SK-N-SH (cell line): Measurements from ENCODE around the gene NTN1. TPM values are rescaled to one million over a fixed set of nuclear protein-coding genes. Genes with fewer than 3 reads are reported as not detected.

Source experiments
- CTCF ChIA-PET: fragments of 300-600, 350-600 bp; formaldehyde crosslinking; extraction: SDS; loops from one replicate; lab custom pipeline; 2021; lab: Yijun Ruan, JAX
- POLR2A ChIA-PET: fragments of 350-600 bp; sonication (Branson Sonifier 250); formaldehyde crosslinking; extraction: SDS; loops from one replicate; lab custom pipeline; 2020; ENCODE audit warnings: antibody characterized with exemption, inconsistent platforms; lab: Yijun Ruan, JAX
- DNase-seq: peaks from one replicate; pipeline ENCODE4 v3.0.0; 2012
- H2AFZ ChIP-seq: fragments of 200-600 bp; sonication (generic); 2 replicates; pipeline ENCODE4 v1.8.1; 2016; ENCODE audit warnings: antibody characterized with exemption, mild to moderate bottlenecking, low read depth
- H3F3A ChIP-seq: fragments of 200-600 bp; sonication (generic); replicated peaks from 2 replicates; pipeline ENCODE3; 2016; ENCODE audit warnings: antibody characterized with exemption, mild to moderate bottlenecking; ENCODE audit not compliant: insufficient read depth
- H3K27ac ChIP-seq, 2 experiments: fragments of 200-500 bp in 1 of 2; fragments of 200-600 bp in 1 of 2; sonication (Bioruptor generic) in 1 of 2; sonication (generic), shearing (Covaris generic) in 1 of 2; 2 replicates each; pipeline versions ENCODE4 v1.5.1 to v1.6.1; 2014 to 2016; ENCODE audit warnings: low read depth in 2 of 2, inconsistent platforms in 1 of 2, low read length in 1 of 2, mild to moderate bottlenecking in 1 of 2, mixed read lengths in 1 of 2
- H3K27me3 ChIP-seq: fragments of 200-600 bp; sonication (generic), shearing (Covaris generic); 2 replicates; pipeline ENCODE4 v1.6.1; 2016; ENCODE audit warnings: mixed run types; ENCODE audit not compliant: insufficient read depth
- H3K36me3 ChIP-seq, 2 experiments: fragments of 200-500 bp in 1 of 2; fragments of 200-600 bp in 1 of 2; sonication (Bioruptor generic) in 1 of 2; sonication (generic) in 1 of 2; replicated peaks in 1 of 2; 2 replicates each; pipeline versions ENCODE3 to v1.5.1; 2014 to 2016; ENCODE audit warnings: low read length in 1 of 2, mild to moderate bottlenecking in 1 of 2; ENCODE audit not compliant: insufficient read depth in 2 of 2, control insufficient read depth in 1 of 2
- H3K4me1 ChIP-seq, 2 experiments: fragments of 200-500 bp in 1 of 2; fragments of 200-600 bp in 1 of 2; sonication (Bioruptor generic) in 1 of 2; sonication (generic), shearing (Covaris generic) in 1 of 2; 2 replicates each; pipeline versions ENCODE4 v1.5.1 to v1.6.1; 2014 to 2016; ENCODE audit warnings: low read depth in 1 of 2, low read length in 1 of 2, mixed run types in 1 of 2; ENCODE audit not compliant: insufficient read depth in 2 of 2, control insufficient read depth in 1 of 2
- H3K4me2 ChIP-seq: fragments of 200-600 bp; sonication (generic), shearing (Covaris generic); 2 replicates; pipeline ENCODE4 v1.6.1; 2017; ENCODE audit warnings: mixed run types
- H3K4me3 ChIP-seq, 2 experiments: fragments of 200-500 bp in 1 of 2; fragments of 200-600 bp in 1 of 2; sonication (Bioruptor generic) in 1 of 2; sonication (generic), shearing (Covaris generic) in 1 of 2; 2 replicates each; pipeline versions ENCODE4 v1.5.1 to v1.8.1; 2014 to 2016; ENCODE audit warnings: low read depth in 2 of 2, inconsistent platforms in 1 of 2, low read length in 1 of 2, mild to moderate bottlenecking in 1 of 2, mixed read lengths in 1 of 2, moderate library complexity in 1 of 2
- H3K79me2 ChIP-seq: fragments of 200-600 bp; sonication (generic); 2 replicates; pipeline ENCODE4 v1.8.1; 2017; ENCODE audit warnings: mild to moderate bottlenecking; ENCODE audit not compliant: insufficient read depth
- H3K9ac ChIP-seq: fragments of 200-600 bp; sonication (generic); 2 replicates; pipeline ENCODE4 v1.6.1; 2017; ENCODE audit warnings: mixed run types
- H3K9me2 ChIP-seq: fragments of 200-600 bp; sonication (generic); 2 replicates; pipeline ENCODE4 v1.6.1; 2017; ENCODE audit warnings: mixed run types
- H3K9me3 ChIP-seq: fragments of 200-600 bp; sonication (generic); 2 replicates; pipeline ENCODE4 v1.6.1; 2017; ENCODE audit warnings: mixed run types, mild to moderate bottlenecking, moderate library complexity
- H4K20me1 ChIP-seq: fragments of 200-600 bp; sonication (generic); 2 replicates; pipeline ENCODE4 v1.6.1; 2017; ENCODE audit warnings: mild to moderate bottlenecking, mixed run types; ENCODE audit not compliant: insufficient read depth
- EP300 ChIP-seq, 2 experiments: IDR thresholded peaks; 2 replicates each; pipeline versions ENCODE4 v1.4.0 to v1.6.1; 2012; ENCODE audit warnings: borderline replicate concordance in 1 of 2, low read depth in 1 of 2, low read length in 1 of 2
- FOSL2 ChIP-seq: IDR thresholded peaks from 2 replicates; pipeline ENCODE4 v1.4.0; 2012; ENCODE audit warnings: low read depth, mild to moderate bottlenecking, moderate library complexity, borderline replicate concordance
- FOXM1 ChIP-seq: IDR thresholded peaks from 2 replicates; pipeline ENCODE4 v1.4.0; 2012; ENCODE audit warnings: low read depth, mild to moderate bottlenecking
- GABPA ChIP-seq: IDR thresholded peaks from 2 replicates; pipeline ENCODE4 v1.4.0; 2012; ENCODE audit warnings: low read depth, mild to moderate bottlenecking
- GATA2 ChIP-seq: sonication (generic); formaldehyde crosslinking; IDR thresholded peaks from 2 replicates; pipeline ENCODE4 v1.5.0; 2020; ENCODE audit warnings: mild to moderate bottlenecking, missing genetic modification reagents
- MEF2A ChIP-seq: IDR thresholded peaks from 2 replicates; pipeline ENCODE4 v1.4.0; 2012; ENCODE audit warnings: low read depth, borderline replicate concordance
- MXI1 ChIP-seq: IDR thresholded peaks from 2 replicates; pipeline ENCODE4 v1.6.1; 2012; ENCODE audit warnings: mild to moderate bottlenecking, low read depth, low read length, improper control_type of control experiment
- NRF1 ChIP-seq: IDR thresholded peaks from 2 replicates; pipeline ENCODE4 v1.6.1; 2012; ENCODE audit warnings: low read depth, mild to moderate bottlenecking, low read length
- RAD21 ChIP-seq: IDR thresholded peaks from 2 replicates; pipeline ENCODE4 v1.6.1; 2012; ENCODE audit warnings: mild to moderate bottlenecking, low read length
- RCOR1 ChIP-seq: fragments of 150-350 bp; IDR thresholded peaks from 2 replicates; pipeline ENCODE4 v1.6.1; 2017; ENCODE audit warnings: antibody characterized with exemption, low read length
- RFX5 ChIP-seq: IDR thresholded peaks from 2 replicates; pipeline ENCODE4 v1.6.1; 2012; ENCODE audit warnings: mild to moderate bottlenecking, improper control_type of control experiment, low read length
- RXRA ChIP-seq: IDR thresholded peaks from 2 replicates; pipeline ENCODE4 v1.4.0; 2012; ENCODE audit warnings: low read depth, mild to moderate bottlenecking, borderline replicate concordance
- SIN3A ChIP-seq: IDR thresholded peaks from 2 replicates; pipeline ENCODE4 v1.6.1; 2012; ENCODE audit warnings: low read depth, mild to moderate bottlenecking, low read length, moderate library complexity, borderline replicate concordance
- SMC3 ChIP-seq: IDR thresholded peaks from 2 replicates; pipeline ENCODE4 v1.6.1; 2012; ENCODE audit warnings: low read depth, low read length, improper control_type of control experiment
- TAF1 ChIP-seq: IDR thresholded peaks from 2 replicates; pipeline ENCODE4 v1.6.1; 2012; ENCODE audit warnings: low read depth, mild to moderate bottlenecking, low read length, moderate library complexity, borderline replicate concordance
- TCF12 ChIP-seq: IDR thresholded peaks from 2 replicates; pipeline ENCODE4 v1.4.0; 2012
- YY1 ChIP-seq: IDR thresholded peaks from 2 replicates; pipeline ENCODE4 v1.4.0; 2012; ENCODE audit warnings: low read depth, mild to moderate bottlenecking
- WGBS: methylation state at CpG from one replicate; pipeline ENCODE4 v1.1.6; 2017; ENCODE audit warnings: low lambda C conversion rate; 5-methylcytosine and 5-hydroxymethylcytosine counted together
- polyA plus RNA-seq, 3 experiments: library from polyadenylated mRNA; depleted of rRNA; stranded (reverse); fragments of >200 nt; gene quantifications; 2 replicates each; pipeline ENCODE4 v1.2.3, GENCODE V29; 2012
- TF ChIP-seq, protein P1 (sequence below): IDR thresholded peaks from 2 replicates; pipeline ENCODE4 v1.4.0; 2012; ENCODE audit warnings: low read depth
- TF ChIP-seq, protein P2 (sequence below): fragments of 150-350 bp; IDR thresholded peaks from 2 replicates; pipeline ENCODE4 v1.6.1; 2016; ENCODE audit warnings: mild to moderate bottlenecking, low read depth, low read length
- TF ChIP-seq, protein P3 (sequence below): fragments of 150-350 bp; IDR thresholded peaks from 2 replicates; pipeline ENCODE4 v1.6.1; 2017; ENCODE audit warnings: antibody characterized with exemption, low read length, low read depth, borderline replicate concordance
- TF ChIP-seq, protein P4 (sequence below): IDR thresholded peaks from 2 replicates; pipeline ENCODE4 v1.4.0; 2012; ENCODE audit warnings: low read depth, borderline replicate concordance

Gene NTN1
- polyA plus RNA-seq, 1 of the 3 experiments (the other 2 are of a cell fraction): 0.05 TPM

DNA sequence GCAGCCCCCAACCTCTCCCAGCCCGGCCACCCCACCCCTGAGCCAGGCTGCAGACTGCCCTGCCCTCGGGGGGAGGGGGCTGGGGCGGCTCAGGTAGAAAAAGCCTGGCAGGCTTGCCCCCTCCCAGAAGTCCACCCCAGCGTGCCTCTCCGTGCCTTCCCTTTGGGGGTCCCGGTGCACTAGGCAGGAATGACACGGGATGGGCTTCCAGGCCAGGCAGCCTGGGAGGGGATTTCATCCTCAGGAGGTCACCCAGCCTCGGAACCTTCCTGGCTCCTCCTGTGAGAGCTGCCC is 185.0 kb downstream of the NTN1 start:
- H2AFZ ChIP-seq: no peak overlapping the region

DNA sequence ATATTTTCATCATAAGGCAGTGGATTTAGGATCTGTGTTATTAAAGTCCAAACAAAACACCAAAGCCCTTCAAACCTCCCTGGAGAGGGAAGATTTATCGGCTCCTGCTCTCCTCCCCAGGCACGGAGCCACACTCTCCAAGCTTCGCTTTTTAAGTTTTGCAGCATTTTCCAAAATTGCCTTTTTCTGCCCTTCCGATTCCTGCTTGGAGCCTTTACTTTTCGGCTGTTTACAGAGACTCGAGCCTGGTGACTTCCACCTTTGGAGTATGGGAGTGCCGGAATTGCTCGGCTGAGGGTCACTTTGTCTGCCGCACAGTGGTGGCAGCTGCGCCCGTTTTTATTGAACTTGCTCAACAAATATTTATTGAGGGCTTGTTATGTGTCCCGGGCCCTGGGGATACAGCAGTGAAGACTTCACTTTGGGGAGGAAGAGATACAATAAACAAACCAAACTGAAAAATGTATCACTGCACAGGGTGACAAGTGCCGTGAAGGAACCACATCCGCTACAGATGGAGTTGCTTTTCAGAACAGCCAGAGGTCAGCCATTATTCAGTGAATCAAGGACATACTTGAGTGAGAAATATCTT is 185.5 kb downstream of the NTN1 start:
- DNase-seq: no peak
- Histone ChIP-seq H3K9me3 (no peaks in the 10 kb centered on the region), H4K20me1 (no peaks in the 10 kb centered on the region), H3K9me2 (no peaks in the 10 kb centered on the region), H3K4me3 (no peak overlapping the region), H3K36me3 (no peaks in the 10 kb centered on the region), H2AFZ (no peak overlapping the region), H3K4me1 (peaks cover 0 to 8% of the 10 kb centered on the region in 2 experiments; a peak in 1 of 4 replicates), H3K27ac (no peak overlapping the region), H3K9ac (no peak overlapping the region), H3K4me2 (no peak overlapping the region), H3F3A (no peaks in the 10 kb centered on the region), H3K79me2 (no peaks in the 10 kb centered on the region), H3K27me3 (no peaks in the 10 kb centered on the region; the same call in 1 of the 2 replicates)
- CTCF ChIA-PET: no interaction called here
- POLR2A ChIA-PET: no interaction called here
- 60% methylated on average over 14 of the region's 14 CpGs for WGBS
- TF ChIP-seq, protein P1, sequence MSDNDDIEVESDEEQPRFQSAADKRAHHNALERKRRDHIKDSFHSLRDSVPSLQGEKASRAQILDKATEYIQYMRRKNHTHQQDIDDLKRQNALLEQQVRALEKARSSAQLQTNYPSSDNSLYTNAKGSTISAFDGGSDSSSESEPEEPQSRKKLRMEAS: no peak
- TF ChIP-seq GABPA: no peak
- TF ChIP-seq, protein P2, sequence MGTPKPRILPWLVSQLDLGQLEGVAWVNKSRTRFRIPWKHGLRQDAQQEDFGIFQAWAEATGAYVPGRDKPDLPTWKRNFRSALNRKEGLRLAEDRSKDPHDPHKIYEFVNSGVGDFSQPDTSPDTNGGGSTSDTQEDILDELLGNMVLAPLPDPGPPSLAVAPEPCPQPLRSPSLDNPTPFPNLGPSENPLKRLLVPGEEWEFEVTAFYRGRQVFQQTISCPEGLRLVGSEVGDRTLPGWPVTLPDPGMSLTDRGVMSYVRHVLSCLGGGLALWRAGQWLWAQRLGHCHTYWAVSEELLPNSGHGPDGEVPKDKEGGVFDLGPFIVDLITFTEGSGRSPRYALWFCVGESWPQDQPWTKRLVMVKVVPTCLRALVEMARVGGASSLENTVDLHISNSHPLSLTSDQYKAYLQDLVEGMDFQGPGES: no peak
- TF ChIP-seq MEF2A: no peak
- no peak for TF ChIP-seq FOXM1
- TF ChIP-seq TCF12: no peak
- TF ChIP-seq YY1: no peak
- no peak for TF ChIP-seq FOSL2
- TF ChIP-seq, protein P3, sequence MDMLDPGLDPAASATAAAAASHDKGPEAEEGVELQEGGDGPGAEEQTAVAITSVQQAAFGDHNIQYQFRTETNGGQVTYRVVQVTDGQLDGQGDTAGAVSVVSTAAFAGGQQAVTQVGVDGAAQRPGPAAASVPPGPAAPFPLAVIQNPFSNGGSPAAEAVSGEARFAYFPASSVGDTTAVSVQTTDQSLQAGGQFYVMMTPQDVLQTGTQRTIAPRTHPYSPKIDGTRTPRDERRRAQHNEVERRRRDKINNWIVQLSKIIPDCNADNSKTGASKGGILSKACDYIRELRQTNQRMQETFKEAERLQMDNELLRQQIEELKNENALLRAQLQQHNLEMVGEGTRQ: no peak
- TF ChIP-seq RCOR1: no peak
- TF ChIP-seq NRF1: no peak
- TF ChIP-seq SMC3: no peak

More for the DNA sequence above, 185.0 kb downstream of the NTN1 start:
- no peaks in the 10 kb centered on the region for H3K9me3 ChIP-seq
- DNase-seq: no peak
- H3K4me1 ChIP-seq: peaks cover 0 to 8% of the 10 kb centered on the region in 2 experiments; a peak in 1 of 4 replicates
- TF ChIP-seq RFX5 (no peak), TCF12 (no peak), NRF1 (no peak), MXI1 (no peak), RXRA (no peak), EP300 (IDR thresholded peaks at IDR 0.05; ENCODE audit: borderline replicate concordance in 1 of 2, low read depth in 1 of 2, low read length in 1 of 2) (no peak), SMC3 (no peak), GABPA (no peak), YY1 (no peak), TAF1 (no peak), SIN3A (no peak), MEF2A (no peak), GATA2 (CRISPR knock-in tag) (no peak), RAD21 (no peak)
- TF ChIP-seq, protein P2: no peak
- TF ChIP-seq, protein P3: no peak
- TF ChIP-seq, protein P4, sequence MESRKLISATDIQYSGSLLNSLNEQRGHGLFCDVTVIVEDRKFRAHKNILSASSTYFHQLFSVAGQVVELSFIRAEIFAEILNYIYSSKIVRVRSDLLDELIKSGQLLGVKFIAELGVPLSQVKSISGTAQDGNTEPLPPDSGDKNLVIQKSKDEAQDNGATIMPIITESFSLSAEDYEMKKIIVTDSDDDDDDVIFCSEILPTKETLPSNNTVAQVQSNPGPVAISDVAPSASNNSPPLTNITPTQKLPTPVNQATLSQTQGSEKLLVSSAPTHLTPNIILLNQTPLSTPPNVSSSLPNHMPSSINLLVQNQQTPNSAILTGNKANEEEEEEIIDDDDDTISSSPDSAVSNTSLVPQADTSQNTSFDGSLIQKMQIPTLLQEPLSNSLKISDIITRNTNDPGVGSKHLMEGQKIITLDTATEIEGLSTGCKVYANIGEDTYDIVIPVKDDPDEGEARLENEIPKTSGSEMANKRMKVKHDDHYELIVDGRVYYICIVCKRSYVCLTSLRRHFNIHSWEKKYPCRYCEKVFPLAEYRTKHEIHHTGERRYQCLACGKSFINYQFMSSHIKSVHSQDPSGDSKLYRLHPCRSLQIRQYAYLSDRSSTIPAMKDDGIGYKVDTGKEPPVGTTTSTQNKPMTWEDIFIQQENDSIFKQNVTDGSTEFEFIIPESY: no peak
- no peak overlapping the region for H3K4me2 ChIP-seq
- H3K27ac ChIP-seq: no peak overlapping the region
- H3K79me2 ChIP-seq: no peaks in the 10 kb centered on the region
- ChIA-PET POLR2A (interaction anchor here (0.6 kb wide), 1 partner anchor 71 kb away, joined by 3 read pairs; no protein-coding TSS in a partner anchor), CTCF (no interaction called here)
- H3K9ac ChIP-seq: no peak overlapping the region
- WGBS: 21% methylated on average over 5 of the region's 8 CpGs
- no peaks in the 10 kb centered on the region for H3K36me3 ChIP-seq
- H3F3A ChIP-seq: no peaks in the 10 kb centered on the region
- no peaks in the 10 kb centered on the region for H4K20me1 ChIP-seq
- no peaks in the 10 kb centered on the region for H3K9me2 ChIP-seq
- H3K27me3 ChIP-seq: no peaks in the 10 kb centered on the region; the same call in 1 of the 2 replicates
- no peak overlapping the region for H3K4me3 ChIP-seq
